CD14-positive monocyte (primary cell): ENCODE measurements around the gene RNF41. TPM values are rescaled to one million over a fixed set of nuclear protein-coding genes. Genes with fewer than 3 reads are reported as not detected.

Source experiments
- DNase-seq, 3 donors: peaks; one replicate each; pipeline ENCODE4 v3.0.0-alpha.2; 2011 to 2022
- H2AFZ ChIP-seq: 2 replicates; pipeline ENCODE4 v1.6.0; 2012; ENCODE audit warnings: mild to moderate bottlenecking, low read depth, low read length, inconsistent platforms; ENCODE audit not compliant: insufficient read depth, poor library complexity, severe bottlenecking
- H3K27ac ChIP-seq, 2 donors: 1 replicate in 1 of 2; 2 replicates in 1 of 2; pipeline ENCODE4 v1.5.1; 2012 to 2013; ENCODE audit warnings: low read length in 2 of 2, control low read depth in 1 of 2, inconsistent platforms in 1 of 2, low read depth in 1 of 2, mild to moderate bottlenecking in 1 of 2
- H3K27me3 ChIP-seq, 2 donors: one replicate each; pipeline versions ENCODE4 v1.6.0 to v1.6.1; 2011 to 2013; ENCODE audit warnings: low read length in 2 of 2; ENCODE audit not compliant: control insufficient read depth in 2 of 2, insufficient read depth in 2 of 2
- H3K36me3 ChIP-seq, 2 donors: replicated peaks in 1 of 2; 1 replicate in 1 of 2; 2 replicates in 1 of 2; pipeline versions ENCODE4 v1.5.1 to v1.6.1; 2012 to 2013; ENCODE audit warnings: low read length in 2 of 2, control low read depth in 1 of 2, inconsistent platforms in 1 of 2, mild to moderate bottlenecking in 1 of 2; ENCODE audit not compliant: insufficient read depth in 2 of 2, control insufficient read depth in 1 of 2
- H3K4me1 ChIP-seq, 2 donors: 1 replicate in 1 of 2; 2 replicates in 1 of 2; pipeline versions ENCODE4 v1.5.1 to v1.6.1; 2012 to 2013; ENCODE audit warnings: low read length in 2 of 2, control low read depth in 1 of 2, inconsistent platforms in 1 of 2, mild to moderate bottlenecking in 1 of 2, moderate library complexity in 1 of 2; ENCODE audit not compliant: insufficient read depth in 2 of 2, control insufficient read depth in 1 of 2
- H3K4me2 ChIP-seq: replicated peaks from 2 replicates; pipeline ENCODE3; 2012; ENCODE audit warnings: low read length, moderate library complexity, mild to moderate bottlenecking; ENCODE audit not compliant: poor library complexity, severe bottlenecking; ENCODE audit errors: extremely low read depth
- H3K4me3 ChIP-seq, 3 experiments: fragments of 200-600 bp in 1 of 3; sonication (generic) in 1 of 3; replicated peaks in 1 of 3; 1 replicate in 2 of 3; 2 replicates in 1 of 3; pipeline ENCODE4 v1.5.1; 2011 to 2013; ENCODE audit warnings: low read length in 3 of 3, mild to moderate bottlenecking in 3 of 3, control low read depth in 2 of 3, low read depth in 2 of 3, inconsistent platforms in 1 of 3, moderate library complexity in 1 of 3
- H3K79me2 ChIP-seq: 2 replicates; pipeline ENCODE4 v1.6.0; 2012; ENCODE audit warnings: mild to moderate bottlenecking, control low read depth, inconsistent platforms, low read length, moderate library complexity; ENCODE audit not compliant: insufficient read depth
- H3K9ac ChIP-seq: 2 replicates; pipeline ENCODE4 v1.6.0; 2017; ENCODE audit warnings: low read length, mild to moderate bottlenecking; ENCODE audit not compliant: insufficient read depth, poor library complexity, severe bottlenecking
- H3K9me3 ChIP-seq, 2 donors: replicated peaks in 1 of 2; 1 replicate in 1 of 2; 2 replicates in 1 of 2; pipeline versions ENCODE4 v1.5.1 to v1.6.1; 2012 to 2013; ENCODE audit warnings: low read length in 2 of 2, control low read depth in 1 of 2; ENCODE audit not compliant: control insufficient read depth in 1 of 2, insufficient read depth in 1 of 2
- H4K20me1 ChIP-seq: 2 replicates; pipeline ENCODE4 v1.6.0; 2012; ENCODE audit warnings: mild to moderate bottlenecking, low read length, control low read depth, moderate library complexity; ENCODE audit not compliant: insufficient read depth
- H3K27ac Mint-ChIP-seq, 7 donors: one replicate each; pipeline ENCODE4 v1.8.0; 2020; ENCODE audit warnings: mild to moderate bottlenecking in 7 of 7, mixed read lengths in 7 of 7, moderate library complexity in 6 of 7, inconsistent platforms in 2 of 7
- H3K27me3 Mint-ChIP-seq, 3 donors: one replicate each; pipeline ENCODE4 v1.8.0; 2021 to 2022; ENCODE audit warnings: low read depth in 3 of 3, mild to moderate bottlenecking in 3 of 3, mixed read lengths in 3 of 3, moderate library complexity in 3 of 3, inconsistent platforms in 1 of 3
- H3K36me3 Mint-ChIP-seq, 2 donors: one replicate each; pipeline ENCODE4 v1.8.0; 2020; ENCODE audit warnings: mixed read lengths in 2 of 2, inconsistent platforms in 1 of 2, mild to moderate bottlenecking in 1 of 2
- H3K4me1 Mint-ChIP-seq: one replicate; pipeline ENCODE4 v1.8.0; 2020; ENCODE audit warnings: mild to moderate bottlenecking, mixed read lengths
- H3K4me3 Mint-ChIP-seq, 2 donors: one replicate each; pipeline ENCODE4 v1.8.0; 2020; ENCODE audit warnings: mild to moderate bottlenecking in 2 of 2, mixed read lengths in 2 of 2, moderate library complexity in 1 of 2
- H3K9me3 Mint-ChIP-seq, 7 donors: one replicate each; pipeline ENCODE4 v1.8.0; 2020 to 2022; ENCODE audit warnings: mixed read lengths in 7 of 7, mild to moderate bottlenecking in 6 of 7, moderate library complexity in 6 of 7, inconsistent platforms in 2 of 7
- WGBS: methylation state at CpG from one replicate; pipeline ENCODE4 v1.1.5; 2013; ENCODE audit warnings: missing lambda C conversion rate; ENCODE audit not compliant: insufficient coverage; 5-methylcytosine and 5-hydroxymethylcytosine counted together
- intact Hi-C, 2 donors: fragments of 100-400 bp; cut with micrococcal nuclease; formaldehyde crosslinking; loops; one replicate each; pipeline versions ENCODE4 v1.15.0 to v1.15.1; 2023
- polyA plus RNA-seq, 3 donors: library from polyadenylated mRNA; depleted of rRNA in 1 of 3; unstranded in 2 of 3; stranded (reverse) in 1 of 3; fragments of 300-500 nt in 2 of 3; fragments of >200 nt in 1 of 3; fragmentation: Illumina TruSeq in 2 of 3; gene quantifications; 1 replicate in 2 of 3; 2 replicates in 1 of 3; pipeline ENCODE4 v1.2.3, GENCODE V29; 2012 to 2021
- TF ChIP-seq, protein P1 (sequence below): fragments of 200-600 bp; IDR thresholded peaks from one replicate; pipeline ENCODE4 v1.8.0; 2022; ENCODE audit warnings: antibody characterized with exemption, mild to moderate bottlenecking

The RNF41 gene
- polyA plus RNA-seq, 3 donors, result 35.8 to 82.0 (median 45.7) TPM

- Histone ChIP-seq H3K4me3 (no peak overlapping the region), H3K27ac (no peak overlapping the region), H4K20me1 (no peaks in the 10 kb centered on the region), H2AFZ (no peak overlapping the region), H3K27me3 (no peaks in the 10 kb centered on the region), H3K9me3 (no peaks in the 10 kb centered on the region), H3K79me2 (no peaks in the 10 kb centered on the region), H3K4me2 (no peak overlapping the region), H3K4me1 (no peaks in the 10 kb centered on the region), H3K36me3 (peaks cover 8 to 28% of the 10 kb centered on the region in 2 donors), H3K9ac (no peak overlapping the region)
- TF ChIP-seq, protein P1, sequence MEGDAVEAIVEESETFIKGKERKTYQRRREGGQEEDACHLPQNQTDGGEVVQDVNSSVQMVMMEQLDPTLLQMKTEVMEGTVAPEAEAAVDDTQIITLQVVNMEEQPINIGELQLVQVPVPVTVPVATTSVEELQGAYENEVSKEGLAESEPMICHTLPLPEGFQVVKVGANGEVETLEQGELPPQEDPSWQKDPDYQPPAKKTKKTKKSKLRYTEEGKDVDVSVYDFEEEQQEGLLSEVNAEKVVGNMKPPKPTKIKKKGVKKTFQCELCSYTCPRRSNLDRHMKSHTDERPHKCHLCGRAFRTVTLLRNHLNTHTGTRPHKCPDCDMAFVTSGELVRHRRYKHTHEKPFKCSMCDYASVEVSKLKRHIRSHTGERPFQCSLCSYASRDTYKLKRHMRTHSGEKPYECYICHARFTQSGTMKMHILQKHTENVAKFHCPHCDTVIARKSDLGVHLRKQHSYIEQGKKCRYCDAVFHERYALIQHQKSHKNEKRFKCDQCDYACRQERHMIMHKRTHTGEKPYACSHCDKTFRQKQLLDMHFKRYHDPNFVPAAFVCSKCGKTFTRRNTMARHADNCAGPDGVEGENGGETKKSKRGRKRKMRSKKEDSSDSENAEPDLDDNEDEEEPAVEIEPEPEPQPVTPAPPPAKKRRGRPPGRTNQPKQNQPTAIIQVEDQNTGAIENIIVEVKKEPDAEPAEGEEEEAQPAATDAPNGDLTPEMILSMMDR, result no peak
- WGBS, result 100% methylated on average over 5 of the region's 6 CpGs
- peaks cover 23 to 32% of the 10 kb centered on the region in 2 donors for H3K36me3 Mint-ChIP-seq
- H3K27ac Mint-ChIP-seq, result no peak overlapping the region
- H3K9me3 Mint-ChIP-seq, result no peaks in the 10 kb centered on the region
- H3K4me3 Mint-ChIP-seq, result no peak overlapping the region
- DNase-seq, result no peak
- intact Hi-C loops, result no loop called here
- peaks cover 0 to 2% (median 0%) of the 10 kb centered on the region in 3 donors for H3K27me3 Mint-ChIP-seq
- H3K4me1 Mint-ChIP-seq, result no peaks in the 10 kb centered on the region
These were observed 14.4 kb upstream of the RNF41 start for GRCh38 chr12:56236091-56236490.

DNA sequence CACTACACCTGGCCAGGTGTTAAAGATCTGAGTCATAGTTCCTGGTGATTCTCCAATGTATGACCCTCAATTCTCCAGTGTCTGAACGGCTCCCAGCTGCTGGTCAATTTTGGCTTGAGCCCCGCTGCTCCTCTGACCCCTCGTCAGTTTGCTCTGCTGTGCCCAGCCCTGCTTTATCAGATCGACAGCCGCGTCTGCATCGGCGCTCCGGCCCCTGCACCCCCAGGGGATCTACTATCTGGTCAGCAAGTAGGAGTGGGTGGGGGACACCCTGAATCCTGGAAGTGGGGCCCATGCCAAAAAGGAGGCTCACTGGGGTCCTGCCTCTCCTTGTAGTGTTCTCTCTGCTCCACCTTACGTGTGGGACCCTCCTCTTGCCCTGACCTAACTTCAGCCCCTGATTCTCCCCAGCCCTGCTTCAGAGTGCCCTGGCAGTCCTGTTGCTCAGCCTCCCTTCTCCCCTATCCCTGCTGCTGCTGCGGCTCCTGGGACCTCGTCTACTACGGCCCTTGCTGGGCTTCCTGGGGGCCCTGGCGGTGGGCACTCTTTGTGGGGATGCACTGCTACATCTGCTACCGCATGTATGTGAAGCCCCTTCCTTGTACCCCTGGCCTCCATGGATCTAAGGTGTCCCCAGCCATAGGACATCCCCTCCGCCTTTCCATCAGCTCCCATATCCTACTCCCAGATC is 13.2 kb upstream of the RNF41 start:
- Mint-ChIP-seq H3K4me1 (peaks cover 5% of the 10 kb centered on the region), H3K27ac (peak overlapping the region in 1 of 7 donors; percentile 30), H3K27me3 (peaks cover 0 to 2% (median 1%) of the 10 kb centered on the region in 3 donors), H3K9me3 (peaks cover 0 to 2% (median 0%) of the 10 kb centered on the region in 7 donors), H3K4me3 (no peak overlapping the region), H3K36me3 (peaks cover 12 to 20% of the 10 kb centered on the region in 2 donors)
- no peak overlapping the region for H3K4me3 ChIP-seq
- no peak overlapping the region for H2AFZ ChIP-seq
- no peaks in the 10 kb centered on the region for H3K9me3 ChIP-seq
- H3K36me3 ChIP-seq, result peaks cover 2 to 16% of the 10 kb centered on the region in 2 donors
- WGBS, result 92% methylated on average over 7 of the region's 16 CpGs
- no peaks in the 10 kb centered on the region for H3K27me3 ChIP-seq
- no peaks in the 10 kb centered on the region for H3K4me1 ChIP-seq
- TF ChIP-seq, protein P1, result no peak
- no peak for DNase-seq
- H3K9ac ChIP-seq, result no peak overlapping the region
- intact Hi-C loops, result no loop called here
- no peak overlapping the region for H3K4me2 ChIP-seq
- H4K20me1 ChIP-seq, result no peaks in the 10 kb centered on the region
- H3K79me2 ChIP-seq, result no peaks in the 10 kb centered on the region
- no peak overlapping the region for H3K27ac ChIP-seq
